NCI-H128 (cell line): ENCODE data around the gene GBX2.

Experiments
- DNase-seq: peaks from one replicate; lab custom pipeline; 2025; ENCODE audit not compliant: unreplicated experiment; lab: John Stamatoyannopoulos, UW

The GBX2 gene

GRCh38 chr2:236119476-236119875 is 48.7 kb downstream of the GBX2 start:
- DNase-seq: no peak

GRCh38 chr2:236119003-236119402 is 49.2 kb downstream of the GBX2 start:
- DNase-seq: no peak

- no peak for DNase-seq
Measured at GRCh38 chr2:236117861-236118269, 50.3 kb downstream of the GBX2 start.

- no peak for DNase-seq
Measured at GRCh38 chr2:236117401-236117800, 50.8 kb downstream of the GBX2 start.
